Lower leg skin (tissue), 4 donors: ENCODE results near the gene BLOC1S3. TPM values are rescaled to one million over a fixed set of nuclear protein-coding genes. Genes with fewer than 3 reads are reported as not detected.

Experiments
- DNase-seq, 2 donors: peaks; one replicate each; pipeline ENCODE4 v3.0.0-alpha.2; 2019; ENCODE audit warnings: low spot score in 2 of 2
- H3K4me3 ChIP-seq: fragments of 200-600 bp; sonication (generic); 2 replicates; pipeline ENCODE4 v1.5.1; 2017; ENCODE audit warnings: mild to moderate bottlenecking, low read depth; ENCODE audit not compliant: poor library complexity, severe bottlenecking
- CTCF ChIP-seq, 3 donors: fragments of 450-650 bp; IDR thresholded peaks; one replicate each; pipeline ENCODE4 v1.5.1; 2016; ENCODE audit warnings: antibody characterized with exemption in 3 of 3, mild to moderate bottlenecking in 3 of 3, moderate library complexity in 2 of 3
- POLR2A ChIP-seq, 2 donors: fragments of 450-650 bp; IDR thresholded peaks; one replicate each; pipeline ENCODE4 v1.6.1; 2016 to 2017; ENCODE audit warnings: antibody characterized with exemption in 2 of 2, mild to moderate bottlenecking in 1 of 2, moderate library complexity in 1 of 2
- WGBS, 2 donors: methylation state at CpG; one replicate each; pipeline ENCODE4 v1.1.5; 2018; 5-methylcytosine and 5-hydroxymethylcytosine counted together
- intact Hi-C: fragments of 100-400 bp; cut with DNase I; formaldehyde crosslinking; loops from one replicate; pipeline ENCODE4 v1.15.0; 2023; ENCODE audit warnings: low total_unique reads
- total RNA-seq, 4 donors: library from RNA; depleted of rRNA; stranded (reverse); fragments of >200 nt; gene quantifications; one replicate each; pipeline ENCODE4 v1.1.0, GENCODE V29; 2016

The BLOC1S3 gene
- total RNA-seq, 4 donors from 2014 or later, result 26.6 to 65.1 (median 31.4) TPM

DNA sequence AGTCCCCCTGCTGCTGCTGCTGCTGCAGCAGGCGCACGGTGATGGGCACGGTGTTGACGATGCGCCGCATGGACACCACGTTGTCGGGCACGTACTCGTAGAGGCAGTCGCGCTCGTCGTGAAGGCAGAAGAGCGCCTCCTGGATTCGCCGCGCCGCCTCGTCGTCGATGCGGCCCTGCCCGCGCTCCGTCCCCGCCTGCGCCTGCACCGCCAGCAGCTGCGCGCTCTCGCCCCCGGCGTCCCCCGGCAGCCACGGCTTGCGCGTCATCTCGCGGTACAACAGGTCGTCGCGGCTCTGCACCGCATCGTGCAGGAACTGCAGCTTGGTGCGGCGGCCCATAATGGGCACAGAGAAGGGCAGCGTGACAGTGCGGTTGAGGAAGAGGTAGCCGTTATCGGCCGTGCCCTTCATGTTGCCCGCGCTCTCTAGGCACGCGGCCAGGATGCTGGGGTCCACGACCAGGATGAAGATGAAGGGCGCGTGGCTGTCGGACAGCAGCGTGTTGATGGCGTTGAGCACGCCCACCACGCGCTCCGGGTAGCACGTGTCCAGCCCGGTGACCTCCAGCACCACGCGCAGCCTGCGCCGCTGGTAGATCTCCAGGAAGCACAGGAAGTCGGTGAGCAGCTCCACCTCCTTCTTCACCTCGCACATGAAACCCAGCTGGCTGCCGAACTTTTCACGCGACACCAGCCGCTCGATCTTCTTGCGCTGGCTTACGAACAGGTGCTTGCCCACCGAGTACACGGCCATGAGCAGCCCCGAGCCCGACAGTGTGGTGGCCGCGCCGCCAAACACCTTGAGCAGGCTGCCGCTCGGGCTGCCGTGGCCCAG, 25.9 kb upstream of the BLOC1S3 start:
- TF ChIP-seq POLR2A (IDR thresholded peaks at IDR 0.05), result no peak
- TF ChIP-seq CTCF (IDR thresholded peaks at IDR 0.05), result no peak
- no peak overlapping the region for H3K4me3 ChIP-seq
- intact Hi-C loops, result no loop called here
- WGBS, 2 donors, result 4 to 19% methylated on average over 5 to 77 of the region's 91 CpGs
- DNase-seq, result peak in 1 of 2 donors; percentile 90

DNA sequence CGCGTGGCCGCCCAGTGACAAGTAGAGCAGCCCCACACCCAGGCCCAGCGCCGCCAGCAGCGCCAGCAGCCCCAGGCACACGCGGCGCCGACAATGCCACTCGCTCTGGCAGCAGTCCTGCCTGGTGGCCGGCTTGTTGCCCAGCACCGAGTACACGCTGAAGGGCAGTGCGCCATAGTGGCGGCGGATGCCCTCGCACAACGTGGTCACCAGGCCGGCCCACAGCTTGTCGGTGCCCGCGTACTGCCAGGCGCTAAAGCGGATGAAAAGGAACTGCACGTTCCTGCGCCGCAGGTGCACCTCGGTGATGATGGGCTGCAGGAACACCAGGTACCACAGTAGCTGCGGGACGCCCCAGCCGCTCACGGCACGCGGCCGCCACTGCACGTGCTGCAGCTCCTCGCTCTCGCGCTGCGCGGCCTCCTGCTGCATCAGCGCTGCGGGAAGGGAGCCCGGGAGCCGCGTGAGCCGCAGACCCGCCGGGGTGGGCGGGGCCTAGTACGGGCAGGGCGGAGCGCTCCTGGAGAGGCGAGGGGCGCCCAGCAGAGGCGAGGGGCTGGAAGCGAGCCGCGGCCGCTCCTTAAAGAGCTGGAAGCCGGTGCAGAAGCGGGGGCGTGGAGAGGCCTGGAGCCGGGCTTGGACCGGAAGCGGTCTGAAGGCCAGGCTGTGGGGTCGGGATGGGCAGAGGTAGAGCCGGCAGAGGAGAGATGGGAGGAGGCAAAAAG, 25.1 kb upstream of the BLOC1S3 start:
- intact Hi-C loops, result no loop called here
- no peak overlapping the region for H3K4me3 ChIP-seq
- DNase-seq, result no peak
- WGBS, 2 donors, result 5 to 9% methylated on average over 16 to 35 of the region's 69 CpGs
- no peak for TF ChIP-seq CTCF (IDR thresholded peaks at IDR 0.05)
- no peak for TF ChIP-seq POLR2A (IDR thresholded peaks at IDR 0.05)

DNA sequence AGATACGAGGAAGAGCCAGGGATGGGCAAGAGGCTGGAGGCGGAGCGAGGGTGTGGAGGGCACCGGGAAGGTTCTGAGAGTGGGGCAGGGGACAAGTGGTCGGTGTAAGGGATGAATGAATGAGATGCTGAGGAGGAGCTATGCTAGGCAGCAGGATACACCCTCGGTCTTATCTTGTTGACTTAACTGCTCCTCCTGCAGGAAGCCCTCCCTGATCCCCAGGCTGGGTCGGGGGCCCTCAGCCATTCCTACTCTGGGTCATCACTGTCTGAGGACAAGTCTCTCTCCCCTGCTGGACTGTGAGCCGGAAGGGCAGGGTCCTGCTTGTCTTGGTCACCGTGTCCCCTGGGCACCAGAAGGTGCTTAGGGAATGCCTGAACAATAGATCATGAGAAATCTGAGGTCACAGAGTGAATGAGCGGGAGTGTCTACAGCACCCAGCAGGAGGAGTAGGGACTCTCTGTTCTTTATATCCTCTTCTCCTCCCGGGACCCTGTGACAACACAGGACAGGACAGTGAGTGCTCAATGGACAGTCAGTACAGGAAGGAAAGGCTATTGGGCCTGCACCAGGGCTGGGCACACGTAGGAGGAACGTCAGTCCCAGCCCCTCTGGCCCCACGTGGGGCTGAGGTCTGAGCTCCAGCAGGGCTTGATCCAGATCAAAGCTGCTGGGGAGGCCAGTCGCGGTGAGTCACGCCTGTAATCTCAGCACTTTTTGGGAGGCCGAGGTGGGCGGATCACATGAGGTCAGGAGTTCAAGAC, 24.3 kb upstream of the BLOC1S3 start:
- WGBS, 2 donors, result 56 to 58% methylated on average over 15 to 19 of the region's 19 CpGs
- DNase-seq, result no peak
- TF ChIP-seq POLR2A (IDR thresholded peaks at IDR 0.05), result no peak
- TF ChIP-seq CTCF (IDR thresholded peaks at IDR 0.05), result no peak
- no peak overlapping the region for H3K4me3 ChIP-seq
- intact Hi-C loops, result no loop called here

GRCh38 chr19:45156011-45156630, 22.5 kb upstream of the BLOC1S3 start:
- no peak overlapping the region for H3K4me3 ChIP-seq
- intact Hi-C loops, result no loop called here
- TF ChIP-seq CTCF (IDR thresholded peaks at IDR 0.05) (no peak), POLR2A (IDR thresholded peaks at IDR 0.05) (no peak)
- 71 to 80% methylated on average over 6 to 11 of the region's 11 CpGs for WGBS, 2 donors
- DNase-seq, result no peak

DNA sequence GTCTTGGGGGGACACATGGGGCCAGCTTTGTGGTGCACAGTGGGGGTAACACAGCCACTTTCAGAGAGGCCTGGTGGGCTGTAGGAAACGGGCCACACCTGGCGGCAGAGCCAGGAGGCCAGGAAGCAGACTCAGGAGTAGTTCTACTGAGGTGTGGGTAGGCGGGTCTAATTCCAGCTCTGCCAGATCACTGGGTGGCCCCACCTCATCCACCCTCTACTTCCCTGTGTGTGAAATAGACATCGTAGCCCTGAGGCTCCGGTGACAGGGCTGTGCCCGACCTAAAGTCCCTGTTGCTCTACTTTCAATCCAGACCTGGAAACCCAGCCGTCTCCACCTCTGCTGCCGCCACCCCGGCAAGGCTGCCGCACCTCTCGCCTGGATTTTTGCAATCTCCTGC, 21.8 kb upstream of the BLOC1S3 start:
- 40 to 57% methylated on average over 11 of the region's 11 CpGs for WGBS, 2 donors
- no peak for TF ChIP-seq POLR2A (IDR thresholded peaks at IDR 0.05)
- TF ChIP-seq CTCF (IDR thresholded peaks at IDR 0.05), result no peak
- no peak overlapping the region for H3K4me3 ChIP-seq
- DNase-seq, result no peak
- intact Hi-C loops, result no loop called here
